B cell (primary cell): ENCODE measurements around the gene PDE6A. TPM values are rescaled to one million over a fixed set of nuclear protein-coding genes. Genes with fewer than 3 reads are reported as not detected.
"Not testable (repeated sequence)": the region's sequence is repeated elsewhere in the genome, so short reads cannot be mapped to it uniquely, and the experiment has no call there.

ENCODE experiments used
- ATAC-seq: fragments of 200-7000 bp; cut with Tn5 transposase; one replicate; pipeline ENCODE4 v1.10.0; 2021; ENCODE audit warnings: low read depth, mild to moderate bottlenecking, moderate number of reproducible peaks, moderate library complexity
- CTCF ChIA-PET: fragments of 350-600 bp; sonication (Branson Sonifier 250); formaldehyde crosslinking; loops from one replicate; lab custom pipeline; 2021; ENCODE audit warnings: antibody characterized with exemption, inconsistent platforms; lab: Charles Lee
- POLR2A ChIA-PET: fragments of 350-600 bp; sonication (Branson Sonifier 250); formaldehyde crosslinking; loops from one replicate; lab custom pipeline; 2021; ENCODE audit warnings: antibody characterized with exemption; lab: Charles Lee
- DNase-seq: peaks from one replicate; pipeline ENCODE4 v3.0.0; 2013
- H2AFZ ChIP-seq: 2 replicates; pipeline ENCODE4 v1.6.1; 2012; ENCODE audit warnings: mild to moderate bottlenecking, low read depth, low read length; ENCODE audit not compliant: insufficient read depth, poor library complexity, severe bottlenecking
- H3K27ac ChIP-seq, 2 donors: 1 replicate in 1 of 2; 2 replicates in 1 of 2; pipeline ENCODE4 v1.5.1; 2012 to 2013; ENCODE audit warnings: low read length in 2 of 2, mild to moderate bottlenecking in 2 of 2, moderate library complexity in 1 of 2
- H3K27me3 ChIP-seq, 4 experiments: fragments of 200-600 bp in 1 of 4; sonication (generic) in 1 of 4; replicated peaks in 1 of 4; 1 replicate in 2 of 4; 2 replicates in 2 of 4; pipeline versions ENCODE4 v1.6.1 to v1.7.0; 2013 to 2016; ENCODE audit warnings: low read length in 3 of 4, mild to moderate bottlenecking in 2 of 4, mixed read lengths in 1 of 4, moderate library complexity in 1 of 4; ENCODE audit not compliant: insufficient read depth in 4 of 4, control insufficient read depth in 3 of 4; ENCODE audit errors: control extremely low read depth in 1 of 4
- H3K36me3 ChIP-seq, 2 experiments: replicated peaks in 1 of 2; 1 replicate in 1 of 2; 2 replicates in 1 of 2; pipeline versions ENCODE4 v1.6.1 to v1.7.1; 2013; ENCODE audit warnings: low read length in 1 of 2; ENCODE audit not compliant: insufficient read depth in 2 of 2, control insufficient read depth in 1 of 2; ENCODE audit errors: control extremely low read depth in 1 of 2, extremely low read depth in 1 of 2
- H3K4me1 ChIP-seq, 2 donors: fragments of 200-600 bp in 1 of 2; sonication (generic) in 1 of 2; 1 replicate in 1 of 2; 2 replicates in 1 of 2; pipeline versions ENCODE4 v1.5.1 to v1.6.1; 2013 to 2017; ENCODE audit warnings: low read length in 2 of 2; ENCODE audit not compliant: control insufficient read depth in 2 of 2, insufficient read depth in 2 of 2
- H3K4me2 ChIP-seq: replicated peaks from 2 replicates; pipeline ENCODE3; 2012; ENCODE audit warnings: mild to moderate bottlenecking, low read depth, low read length; ENCODE audit not compliant: poor library complexity, severe bottlenecking
- H3K4me3 ChIP-seq, 5 experiments: fragments of 200-600 bp in 1 of 5; sonication (generic) in 1 of 5; 1 replicate in 3 of 5; 2 replicates in 2 of 5; pipeline versions ENCODE4 v1.5.1 to v1.7.0; 2011 to 2016; ENCODE audit warnings: low read length in 4 of 5, mild to moderate bottlenecking in 4 of 5, low read depth in 2 of 5, control low read depth in 1 of 5, moderate library complexity in 1 of 5; ENCODE audit not compliant: insufficient read depth in 1 of 5; ENCODE audit errors: control extremely low read depth in 1 of 5, extremely low read depth in 1 of 5
- H3K79me2 ChIP-seq: fragments of 200-600 bp; sonication (generic); one replicate; pipeline ENCODE4 v1.6.0; 2016; ENCODE audit warnings: low read length; ENCODE audit not compliant: control insufficient read depth, insufficient read depth
- H3K9ac ChIP-seq: fragments of 200-600 bp; sonication (generic); 2 replicates; pipeline ENCODE4 v1.6.1; 2017; ENCODE audit warnings: mild to moderate bottlenecking, low read length, moderate library complexity
- H3K9me3 ChIP-seq, 3 donors: one replicate each; pipeline versions ENCODE4 v1.6.1 to v1.7.1; 2013; ENCODE audit warnings: low read length in 2 of 3; ENCODE audit not compliant: control insufficient read depth in 2 of 3, insufficient read depth in 1 of 3; ENCODE audit errors: control extremely low read depth in 1 of 3
- H4K20me1 ChIP-seq: 2 replicates; pipeline ENCODE4 v1.6.0; 2012; ENCODE audit warnings: mild to moderate bottlenecking, low read length; ENCODE audit not compliant: insufficient read depth, control insufficient read depth, poor library complexity, severe bottlenecking
- H3K27ac Mint-ChIP-seq: one replicate; pipeline ENCODE4 v1.8.0; 2021; ENCODE audit warnings: mixed read lengths
- H3K27me3 Mint-ChIP-seq: one replicate; pipeline ENCODE4 v1.8.0; 2021; ENCODE audit warnings: mixed read lengths
- H3K4me1 Mint-ChIP-seq: one replicate; pipeline ENCODE4 v1.8.0; 2021; ENCODE audit warnings: mixed read lengths
- H3K4me3 Mint-ChIP-seq: one replicate; pipeline ENCODE4 v1.8.0; 2021; ENCODE audit warnings: mixed read lengths
- H3K9me3 Mint-ChIP-seq: one replicate; pipeline ENCODE4 v1.8.0; 2022; ENCODE audit warnings: mixed read lengths; ENCODE audit not compliant: insufficient read depth
- CTCF ChIP-seq: fragments of 200-600 bp; IDR thresholded peaks from one replicate; pipeline ENCODE4 v1.8.0; 2022; ENCODE audit warnings: antibody characterized with exemption, mild to moderate bottlenecking
- EZH2 ChIP-seq: IDR thresholded peaks from 2 replicates; pipeline ENCODE4 v1.6.1; 2012; ENCODE audit warnings: borderline replicate concordance, low read depth, mild to moderate bottlenecking, moderate library complexity, low read length; ENCODE audit not compliant: insufficient read depth, poor library complexity, severe bottlenecking
- WGBS: methylation state at CpG from one replicate; pipeline ENCODE4 v1.1.5; 2013; ENCODE audit warnings: missing lambda C conversion rate; ENCODE audit not compliant: insufficient coverage; 5-methylcytosine and 5-hydroxymethylcytosine counted together
- intact Hi-C: fragments of 100-400 bp; cut with micrococcal nuclease; formaldehyde crosslinking; loops from one replicate; pipeline ENCODE4 v1.10.0; 2022
- polyA plus RNA-seq: library from polyadenylated mRNA; depleted of rRNA; stranded (reverse); fragments of >200 nt; gene quantifications from 2 replicates; pipeline ENCODE4 v1.2.3, GENCODE V29; 2012
- total RNA-seq, 2 donors: library from RNA; stranded (reverse); fragments of 120-200 nt in 1 of 2; gene quantifications; 1 replicate in 1 of 2; 2 replicates in 1 of 2; pipeline versions ENCODE4 v1.2.3 to v1.2.4, GENCODE V29; 2013 to 2022

Gene PDE6A
- total and polyA plus RNA-seq, 2 donors (not counting 1 experiment from before 2014, with no cell fraction given), result not detected

- Mint-ChIP-seq H3K27me3 (peaks cover 23% of the 10 kb centered on the region), H3K9me3 (peaks cover 3% of the 10 kb centered on the region), H3K27ac (no peak overlapping the region), H3K4me3 (no peak overlapping the region), H3K4me1 (no peaks in the 10 kb centered on the region)
- intact Hi-C loops, result no loop called here
- Histone ChIP-seq H3K27me3 (no peaks in the 10 kb centered on the region), H3K79me2 (no peaks in the 10 kb centered on the region), H3K36me3 (no peaks in the 10 kb centered on the region), H3K9ac (no peak overlapping the region), H4K20me1 (no peaks in the 10 kb centered on the region), H2AFZ (no peak overlapping the region), H3K27ac (no peak overlapping the region), H3K4me2 (no peak overlapping the region), H3K9me3 (peaks cover 0 to 2% (median 0%) of the 10 kb centered on the region in 3 donors), H3K4me3 (no peak overlapping the region), H3K4me1 (no peaks in the 10 kb centered on the region)
- DNase-seq (no peak), ATAC-seq (no peak)
- POLR2A ChIA-PET, result no interaction called here
- CTCF ChIA-PET, result no interaction called here
- 100% methylated on average over 1 of the region's 2 CpGs for WGBS
- no peak for TF ChIP-seq CTCF
- no peak for TF ChIP-seq EZH2
These were observed 59.1 kb downstream of the PDE6A start for GRCh38 chr5:149885513-149885912.

GRCh38 chr5:149883550-149883949 is 61.0 kb downstream of the PDE6A start:
- POLR2A ChIA-PET, result no interaction called here
- TF ChIP-seq CTCF (no peak), EZH2 (no peak)

GRCh38 chr5:149882633-149883032 is 62.0 kb downstream of the PDE6A start:
- H3K4me3 ChIP-seq, H3K9ac ChIP-seq, H3K4me1 ChIP-seq, H3K4me1 Mint-ChIP-seq, H2AFZ ChIP-seq, H3K79me2 ChIP-seq, DNase-seq, H4K20me1 ChIP-seq, H3K9me3 Mint-ChIP-seq, intact Hi-C loops, ATAC-seq, H3K4me3 Mint-ChIP-seq, H3K9me3 ChIP-seq, H3K27ac ChIP-seq, H3K4me2 ChIP-seq, H3K27me3 ChIP-seq, H3K27ac Mint-ChIP-seq, POLR2A ChIA-PET, CTCF ChIA-PET, H3K36me3 ChIP-seq: not testable (repeated sequence)
- 95% methylated on average over 3 of the region's 10 CpGs for WGBS
- peaks cover 19% of the 10 kb centered on the region for H3K27me3 Mint-ChIP-seq

More at GRCh38 chr5:149883550-149883949, 61.0 kb downstream of the PDE6A start:
- Histone ChIP-seq H3K9me3 (peaks cover 0 to 2% (median 0%) of the 10 kb centered on the region in 3 donors), H4K20me1 (no peaks in the 10 kb centered on the region), H3K4me2 (no peak overlapping the region), H3K4me1 (no peaks in the 10 kb centered on the region), H3K27ac (no peak overlapping the region), H2AFZ (no peak overlapping the region), H3K79me2 (no peaks in the 10 kb centered on the region), H3K9ac (no peak overlapping the region), H3K27me3 (peaks cover 0 to 2% (median 0%) of the 10 kb centered on the region in 4 experiments), H3K4me3 (no peak overlapping the region), H3K36me3 (no peaks in the 10 kb centered on the region)
- intact Hi-C loops, result no loop called here
- CTCF ChIA-PET, result no interaction called here
- no CpG with 5 or more reads among the region's 2 CpGs for WGBS
- ATAC-seq (no peak), DNase-seq (no peak)
- H3K9me3 Mint-ChIP-seq, result peaks cover 3% of the 10 kb centered on the region
- no peaks in the 10 kb centered on the region for H3K4me1 Mint-ChIP-seq
- H3K27me3 Mint-ChIP-seq, result peaks cover 21% of the 10 kb centered on the region
- no peak overlapping the region for H3K4me3 Mint-ChIP-seq
- no peak overlapping the region for H3K27ac Mint-ChIP-seq
